Measurements from ENCODE around the gene MDN1. TPM values are rescaled to one million over a fixed set of nuclear protein-coding genes. Genes with fewer than 3 reads are reported as not detected.
A peak's percentile ranks its signal among the peaks of the same experiment; 100 is the strongest.
"Not testable (repeated sequence)": the region's sequence is repeated elsewhere in the genome, so short reads cannot be mapped to it uniquely, and the experiment has no call there.

MDN1 gene
- total and polyA plus RNA-seq, 4 donors: 10.1 to 37.1 (median 22.8) TPM

GRCh38 chr6:89637960-89638319 lies 181.7 kb downstream of the MDN1 start:
- no peaks in the 10 kb centered on the region for H3K27me3 ChIP-seq (ENCODE audit: control insufficient read depth in 1 of 2, insufficient read depth in 2 of 2, low read length in 1 of 2)
- 9 to 13% methylated on average over 7 of the region's 7 CpGs for WGBS, 2 donors
- no peaks in the 10 kb centered on the region for H3K9me3 ChIP-seq (ENCODE audit: control insufficient read depth, low read length)
- DNase-seq (no peak), ATAC-seq (ENCODE audit: low FRiP score) (peak; percentile 27)
- peak overlapping the region; percentile 52 to 74 for H3K27ac ChIP-seq (ENCODE audit: low read depth in 1 of 2, low read length in 2 of 2)
- H3K36me3 ChIP-seq (ENCODE audit: control insufficient read depth in 1 of 2, insufficient read depth in 2 of 2, low read length in 1 of 2): no peaks in the 10 kb centered on the region
- intact Hi-C loops (cut with DNase I): no loop called here
- peak overlapping the region; percentile 29 to 69 for H3K4me3 ChIP-seq (ENCODE audit: low read length in 2 of 2)
- no peaks in the 10 kb centered on the region for H3K4me1 ChIP-seq (ENCODE audit: control insufficient read depth in 1 of 2, insufficient read depth in 2 of 2, low read length in 2 of 2)

- intact Hi-C loops (cut with DNase I); ATAC-seq (ENCODE audit: low FRiP score); H3K27me3 ChIP-seq (ENCODE audit: control insufficient read depth in 1 of 2, insufficient read depth in 2 of 2, low read length in 1 of 2); H3K4me3 ChIP-seq (ENCODE audit: low read length in 2 of 2); H3K9me3 ChIP-seq (ENCODE audit: control insufficient read depth, low read length); DNase-seq; H3K36me3 ChIP-seq (ENCODE audit: control insufficient read depth in 1 of 2, insufficient read depth in 2 of 2, low read length in 1 of 2); H3K4me1 ChIP-seq (ENCODE audit: control insufficient read depth in 1 of 2, insufficient read depth in 2 of 2, low read length in 2 of 2); H3K27ac ChIP-seq (ENCODE audit: low read depth in 1 of 2, low read length in 2 of 2): not testable (repeated sequence)
- 98 to 99% methylated on average over 3 of the region's 3 CpGs for WGBS, 2 donors
These were observed 183.2 kb downstream of the MDN1 start for GRCh38 chr6:89636412-89636811.

- peaks cover 3 to 6% of the 10 kb centered on the region in 2 donors for H3K36me3 ChIP-seq (ENCODE audit: control insufficient read depth in 1 of 2, insufficient read depth in 2 of 2, low read length in 1 of 2)
- intact Hi-C loops (cut with DNase I): no loop called here
- no peaks in the 10 kb centered on the region for H3K4me1 ChIP-seq (ENCODE audit: control insufficient read depth in 1 of 2, insufficient read depth in 2 of 2, low read length in 2 of 2)
- 3 to 13% methylated on average over 9 of the region's 9 CpGs for WGBS, 2 donors
- H3K9me3 ChIP-seq (ENCODE audit: control insufficient read depth, low read length): no peaks in the 10 kb centered on the region
- ATAC-seq (ENCODE audit: low FRiP score): no peak
- DNase-seq: no peak
- no peak overlapping the region for H3K4me3 ChIP-seq (ENCODE audit: low read length in 2 of 2)
- H3K27ac ChIP-seq (ENCODE audit: low read depth in 1 of 2, low read length in 2 of 2): peak overlapping the region in 1 of 2 donors; percentile 41
- no peaks in the 10 kb centered on the region for H3K27me3 ChIP-seq (ENCODE audit: control insufficient read depth in 1 of 2, insufficient read depth in 2 of 2, low read length in 1 of 2)
These were observed 189.1 kb downstream of the MDN1 start for GRCh38 chr6:89630488-89630887.

DNA sequence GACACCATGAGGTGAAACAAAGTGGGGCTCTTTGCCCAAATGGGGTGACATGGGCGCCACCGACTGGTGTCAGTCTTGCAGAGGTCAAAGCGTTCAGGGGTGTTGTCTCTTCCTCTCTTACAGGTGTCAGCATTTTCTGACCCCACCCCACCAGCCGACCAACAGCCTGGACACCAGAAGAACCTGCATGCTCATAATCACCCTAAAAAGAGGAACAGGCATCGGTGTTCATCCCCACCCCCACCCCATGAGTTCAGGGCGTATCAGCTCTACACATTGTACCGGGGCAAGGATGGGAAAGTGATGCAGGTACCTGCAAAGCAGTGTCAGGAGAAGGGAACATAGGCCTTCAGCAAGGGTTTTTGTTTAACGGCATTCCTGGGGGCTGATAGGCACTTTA lies 195.8 kb downstream of the MDN1 start:
- Histone ChIP-seq H3K4me3 (ENCODE audit: low read length in 2 of 2) (no peak overlapping the region), H3K27me3 (ENCODE audit: control insufficient read depth in 1 of 2, insufficient read depth in 2 of 2, low read length in 1 of 2) (no peaks in the 10 kb centered on the region), H3K27ac (ENCODE audit: low read depth in 1 of 2, low read length in 2 of 2) (no peak overlapping the region), H3K36me3 (ENCODE audit: control insufficient read depth in 1 of 2, insufficient read depth in 2 of 2, low read length in 1 of 2) (peaks cover 3 to 4% of the 10 kb centered on the region in 2 donors), H3K9me3 (ENCODE audit: control insufficient read depth, low read length) (no peaks in the 10 kb centered on the region), H3K4me1 (ENCODE audit: control insufficient read depth in 1 of 2, insufficient read depth in 2 of 2, low read length in 2 of 2) (no peaks in the 10 kb centered on the region)
- intact Hi-C loops (cut with DNase I): no loop called here
- 86 to 92% methylated on average over 8 of the region's 8 CpGs for WGBS, 2 donors
- DNase-seq (no peak), ATAC-seq (ENCODE audit: low FRiP score) (no peak)

- Histone ChIP-seq H3K9me3 (ENCODE audit: control insufficient read depth, low read length) (no peaks in the 10 kb centered on the region), H3K4me3 (ENCODE audit: low read length in 2 of 2) (no peak overlapping the region), H3K36me3 (ENCODE audit: control insufficient read depth in 1 of 2, insufficient read depth in 2 of 2, low read length in 1 of 2) (no peaks in the 10 kb centered on the region), H3K27ac (ENCODE audit: low read depth in 1 of 2, low read length in 2 of 2) (no peak overlapping the region), H3K4me1 (ENCODE audit: control insufficient read depth in 1 of 2, insufficient read depth in 2 of 2, low read length in 2 of 2) (no peaks in the 10 kb centered on the region), H3K27me3 (ENCODE audit: control insufficient read depth in 1 of 2, insufficient read depth in 2 of 2, low read length in 1 of 2) (no peaks in the 10 kb centered on the region)
- ATAC-seq (ENCODE audit: low FRiP score) (no peak), DNase-seq (no peak)
- intact Hi-C loops (cut with DNase I): no loop called here
- WGBS, 2 donors: 91 to 92% methylated on average over 6 of the region's 6 CpGs
These were observed 200.0 kb downstream of the MDN1 start for GRCh38 chr6:89619567-89619966.

DNA sequence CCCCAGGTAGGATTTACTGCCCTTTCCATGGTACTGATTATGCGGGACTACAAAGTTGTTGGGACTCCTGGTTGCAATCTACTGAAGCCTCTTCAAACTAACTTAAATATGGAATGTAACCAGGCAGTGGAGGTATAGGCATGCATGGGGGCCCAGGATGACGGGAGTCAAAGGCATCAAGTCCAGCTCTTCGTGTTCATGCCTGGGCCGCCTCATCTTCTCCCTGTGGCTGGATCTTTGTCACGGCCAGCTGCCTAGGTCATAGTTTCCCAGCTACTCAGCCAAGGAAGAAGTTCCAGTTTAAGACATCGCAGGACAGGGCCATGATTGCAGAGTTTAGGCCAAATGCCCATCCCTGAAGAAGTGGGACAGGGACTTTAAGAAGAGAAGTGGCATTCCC lies 201.6 kb downstream of the MDN1 start:
- DNase-seq (no peak), ATAC-seq (ENCODE audit: low FRiP score) (no peak)
- Histone ChIP-seq H3K27me3 (ENCODE audit: control insufficient read depth in 1 of 2, insufficient read depth in 2 of 2, low read length in 1 of 2) (no peaks in the 10 kb centered on the region), H3K4me3 (ENCODE audit: low read length in 2 of 2) (no peak overlapping the region), H3K27ac (ENCODE audit: low read depth in 1 of 2, low read length in 2 of 2) (no peak overlapping the region), H3K4me1 (ENCODE audit: control insufficient read depth in 1 of 2, insufficient read depth in 2 of 2, low read length in 2 of 2) (no peaks in the 10 kb centered on the region), H3K9me3 (ENCODE audit: control insufficient read depth, low read length) (no peaks in the 10 kb centered on the region), H3K36me3 (ENCODE audit: control insufficient read depth in 1 of 2, insufficient read depth in 2 of 2, low read length in 1 of 2) (no peaks in the 10 kb centered on the region)
- intact Hi-C loops (cut with DNase I): no loop called here
- 87 to 92% methylated on average over 6 of the region's 6 CpGs for WGBS, 2 donors

- WGBS, 2 donors: 90 to 93% methylated on average over 5 of the region's 5 CpGs
- Histone ChIP-seq H3K9me3 (ENCODE audit: control insufficient read depth, low read length) (no peaks in the 10 kb centered on the region), H3K4me1 (ENCODE audit: control insufficient read depth in 1 of 2, insufficient read depth in 2 of 2, low read length in 2 of 2) (no peaks in the 10 kb centered on the region), H3K27ac (ENCODE audit: low read depth in 1 of 2, low read length in 2 of 2) (no peak overlapping the region), H3K4me3 (ENCODE audit: low read length in 2 of 2) (no peak overlapping the region), H3K27me3 (ENCODE audit: control insufficient read depth in 1 of 2, insufficient read depth in 2 of 2, low read length in 1 of 2) (no peaks in the 10 kb centered on the region), H3K36me3 (ENCODE audit: control insufficient read depth in 1 of 2, insufficient read depth in 2 of 2, low read length in 1 of 2) (peaks cover 0 to 2% of the 10 kb centered on the region in 2 donors)
- intact Hi-C loops (cut with DNase I): no loop called here
- ATAC-seq (ENCODE audit: low FRiP score) (no peak), DNase-seq (no peak)
These were observed 203.1 kb downstream of the MDN1 start for GRCh38 chr6:89616531-89616930.

DNA sequence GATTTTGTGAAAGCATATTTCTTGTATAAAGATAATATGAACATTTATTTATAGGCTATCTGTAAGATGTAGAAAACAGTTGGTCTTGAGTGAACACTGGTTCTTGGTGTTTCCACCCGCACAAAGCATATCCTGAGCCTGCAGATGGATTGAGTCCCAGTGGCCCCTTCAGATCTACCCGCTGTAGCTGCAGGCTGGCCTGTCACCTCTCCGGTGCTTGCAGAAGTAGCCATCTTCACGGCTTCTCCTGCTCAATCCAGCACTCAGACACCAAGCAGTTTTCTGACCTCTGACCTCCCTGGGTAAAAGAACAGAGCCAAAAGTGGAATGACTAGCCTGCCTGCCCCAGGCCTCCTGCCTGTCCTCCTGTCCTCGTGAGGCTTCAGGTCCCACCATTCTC lies 203.7 kb downstream of the MDN1 start:
- H3K27me3 ChIP-seq (ENCODE audit: control insufficient read depth in 1 of 2, insufficient read depth in 2 of 2, low read length in 1 of 2): no peaks in the 10 kb centered on the region
- intact Hi-C loops (cut with DNase I): no loop called here
- no peak for ATAC-seq (ENCODE audit: low FRiP score)
- no peaks in the 10 kb centered on the region for H3K4me1 ChIP-seq (ENCODE audit: control insufficient read depth in 1 of 2, insufficient read depth in 2 of 2, low read length in 2 of 2)
- no peak for DNase-seq
- no peaks in the 10 kb centered on the region for H3K9me3 ChIP-seq (ENCODE audit: control insufficient read depth, low read length)
- 57 to 66% methylated on average over 5 of the region's 5 CpGs for WGBS, 2 donors
- no peak overlapping the region for H3K4me3 ChIP-seq (ENCODE audit: low read length in 2 of 2)
- peaks cover 0 to 2% of the 10 kb centered on the region in 2 donors for H3K36me3 ChIP-seq (ENCODE audit: control insufficient read depth in 1 of 2, insufficient read depth in 2 of 2, low read length in 1 of 2)
- no peak overlapping the region for H3K27ac ChIP-seq (ENCODE audit: low read depth in 1 of 2, low read length in 2 of 2)

DNA sequence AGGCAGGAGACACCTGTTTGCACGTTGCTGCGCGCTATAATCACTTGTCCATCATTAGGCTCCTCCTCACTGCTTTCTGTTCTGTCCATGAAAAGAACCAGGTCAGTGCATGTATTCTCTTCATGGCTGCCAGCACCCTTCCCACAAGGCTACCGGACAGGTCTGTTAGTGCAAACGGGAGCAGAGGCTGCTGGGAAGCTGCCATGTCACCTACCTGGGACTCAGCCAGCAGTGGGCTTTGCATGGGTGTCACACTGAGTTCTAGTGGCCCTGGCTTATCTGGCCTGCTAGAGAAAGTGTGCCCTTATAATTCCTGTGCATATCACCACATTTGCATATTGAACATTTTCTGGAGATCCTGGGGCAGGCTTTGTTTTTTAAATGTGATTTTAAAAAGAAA lies 205.8 kb downstream of the MDN1 start:
- no peak overlapping the region for H3K4me3 ChIP-seq (ENCODE audit: low read length in 2 of 2)
- H3K27ac ChIP-seq (ENCODE audit: low read depth in 1 of 2, low read length in 2 of 2): no peak overlapping the region
- intact Hi-C loops (cut with DNase I): loop anchor here in 1 of 2 donors (5.0 kb wide), 1 partner anchor 241 kb away; no protein-coding TSS in a partner anchor
- DNase-seq: no peak
- no peak for ATAC-seq (ENCODE audit: low FRiP score)
- WGBS, 2 donors: 68 to 69% methylated on average over 5 of the region's 5 CpGs
- H3K36me3 ChIP-seq (ENCODE audit: control insufficient read depth in 1 of 2, insufficient read depth in 2 of 2, low read length in 1 of 2): peaks cover 0 to 2% of the 10 kb centered on the region in 2 donors
- no peaks in the 10 kb centered on the region for H3K27me3 ChIP-seq (ENCODE audit: control insufficient read depth in 1 of 2, insufficient read depth in 2 of 2, low read length in 1 of 2)
- no peaks in the 10 kb centered on the region for H3K9me3 ChIP-seq (ENCODE audit: control insufficient read depth, low read length)
- H3K4me1 ChIP-seq (ENCODE audit: control insufficient read depth in 1 of 2, insufficient read depth in 2 of 2, low read length in 2 of 2): no peaks in the 10 kb centered on the region

All from aorta (tissue), 5 donors.